ENCODE data around the gene NME4. TPM values are rescaled to one million over a fixed set of nuclear protein-coding genes. Genes with fewer than 3 reads are reported as not detected.

The NME4 gene
- total RNA-seq, 1 experiment from 2014 or later, result 68.2 TPM

DNA sequence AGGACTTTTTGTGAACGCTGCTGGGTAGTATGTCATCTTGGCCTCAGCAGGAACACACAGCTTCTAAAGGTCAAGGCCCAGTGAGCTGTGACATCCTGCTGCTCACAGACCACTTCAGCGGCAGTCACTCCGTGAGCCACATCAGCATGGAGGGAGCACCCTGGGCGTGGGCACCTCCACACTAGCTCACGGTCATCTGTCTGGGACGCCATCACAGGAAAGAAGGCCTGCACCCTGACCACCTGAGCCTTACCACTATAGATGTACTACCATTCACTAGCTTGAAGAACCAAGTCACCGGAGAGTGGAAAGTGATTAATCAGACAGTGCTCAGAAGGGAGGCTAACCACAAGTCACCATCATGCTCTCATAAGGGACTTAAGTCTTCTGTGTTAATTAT lies 47.8 kb upstream of the NME4 start (continued):
- TF ChIP-seq ZFX (IDR thresholded peaks at IDR 0.05), result no peak

DNA sequence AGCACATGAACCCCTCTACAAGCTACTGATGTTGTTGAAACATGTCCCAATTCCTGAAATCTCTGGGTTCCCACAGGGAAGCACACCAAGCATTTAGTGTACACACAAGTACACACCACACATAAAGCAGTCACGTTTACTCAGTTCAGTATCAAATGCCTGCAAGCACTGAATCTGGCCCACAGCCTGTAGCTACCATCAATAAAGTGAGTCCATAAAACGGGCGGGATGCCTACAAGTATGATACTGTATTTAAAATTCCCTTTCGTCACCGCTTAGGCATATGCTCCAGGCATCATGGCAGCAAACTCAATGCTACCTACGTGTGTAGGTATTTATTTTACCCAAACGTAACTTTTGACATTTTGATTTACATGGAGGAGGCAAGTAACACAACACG lies 46.8 kb upstream of the NME4 start:
- TF ChIP-seq JUND (IDR thresholded peaks at IDR 0.05) (no peak), FOSL1 (IDR thresholded peaks at IDR 0.05; ENCODE audit: low read depth) (no peak), EZH2 (IDR thresholded peaks at IDR 0.05) (no peak), CEBPB (IDR thresholded peaks at IDR 0.05; ENCODE audit: low read depth) (no peak), SRF (IDR thresholded peaks at IDR 0.05; ENCODE audit: low read depth) (no peak), POLR2AphosphoS5 (IDR thresholded peaks at IDR 0.05; ENCODE audit: low read depth, low read length) (no peak), RAD21 (IDR thresholded peaks at IDR 0.05; ENCODE audit: low read depth) (no peak), SP1 (IDR thresholded peaks at IDR 0.05; ENCODE audit: low read depth) (no peak), ZNF274 (IDR thresholded peaks at IDR 0.05; ENCODE audit: low read depth, low read length) (no peak), ZFX (IDR thresholded peaks at IDR 0.05) (no peak), TCF7L2 (IDR thresholded peaks at IDR 0.05; ENCODE audit: borderline replicate concordance, extremely low read depth, insufficient read depth, insufficient read length) (no peak), POLR2A (IDR thresholded peaks at IDR 0.05; ENCODE audit: borderline replicate concordance, extremely low read depth, insufficient read depth, insufficient read length) (no peak), SIN3A (IDR thresholded peaks at IDR 0.05; ENCODE audit: low read depth) (no peak), CBX3 (IDR thresholded peaks at IDR 0.05; ENCODE audit: low read depth) (no peak), ELF1 (IDR thresholded peaks at IDR 0.05; ENCODE audit: borderline replicate concordance, low read depth) (no peak)
- TF ChIP-seq, protein P1, sequence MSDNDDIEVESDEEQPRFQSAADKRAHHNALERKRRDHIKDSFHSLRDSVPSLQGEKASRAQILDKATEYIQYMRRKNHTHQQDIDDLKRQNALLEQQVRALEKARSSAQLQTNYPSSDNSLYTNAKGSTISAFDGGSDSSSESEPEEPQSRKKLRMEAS (IDR thresholded peaks at IDR 0.05), result no peak
- TF ChIP-seq, protein P2, sequence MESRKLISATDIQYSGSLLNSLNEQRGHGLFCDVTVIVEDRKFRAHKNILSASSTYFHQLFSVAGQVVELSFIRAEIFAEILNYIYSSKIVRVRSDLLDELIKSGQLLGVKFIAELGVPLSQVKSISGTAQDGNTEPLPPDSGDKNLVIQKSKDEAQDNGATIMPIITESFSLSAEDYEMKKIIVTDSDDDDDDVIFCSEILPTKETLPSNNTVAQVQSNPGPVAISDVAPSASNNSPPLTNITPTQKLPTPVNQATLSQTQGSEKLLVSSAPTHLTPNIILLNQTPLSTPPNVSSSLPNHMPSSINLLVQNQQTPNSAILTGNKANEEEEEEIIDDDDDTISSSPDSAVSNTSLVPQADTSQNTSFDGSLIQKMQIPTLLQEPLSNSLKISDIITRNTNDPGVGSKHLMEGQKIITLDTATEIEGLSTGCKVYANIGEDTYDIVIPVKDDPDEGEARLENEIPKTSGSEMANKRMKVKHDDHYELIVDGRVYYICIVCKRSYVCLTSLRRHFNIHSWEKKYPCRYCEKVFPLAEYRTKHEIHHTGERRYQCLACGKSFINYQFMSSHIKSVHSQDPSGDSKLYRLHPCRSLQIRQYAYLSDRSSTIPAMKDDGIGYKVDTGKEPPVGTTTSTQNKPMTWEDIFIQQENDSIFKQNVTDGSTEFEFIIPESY (IDR thresholded peaks at IDR 0.05; ENCODE audit: extremely low read depth, insufficient replicate concordance, low read length), result no peak
- TF ChIP-seq, protein P3, sequence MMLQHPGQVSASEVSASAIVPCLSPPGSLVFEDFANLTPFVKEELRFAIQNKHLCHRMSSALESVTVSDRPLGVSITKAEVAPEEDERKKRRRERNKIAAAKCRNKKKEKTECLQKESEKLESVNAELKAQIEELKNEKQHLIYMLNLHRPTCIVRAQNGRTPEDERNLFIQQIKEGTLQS (IDR thresholded peaks at IDR 0.05), result no peak
- TF ChIP-seq, protein P4, sequence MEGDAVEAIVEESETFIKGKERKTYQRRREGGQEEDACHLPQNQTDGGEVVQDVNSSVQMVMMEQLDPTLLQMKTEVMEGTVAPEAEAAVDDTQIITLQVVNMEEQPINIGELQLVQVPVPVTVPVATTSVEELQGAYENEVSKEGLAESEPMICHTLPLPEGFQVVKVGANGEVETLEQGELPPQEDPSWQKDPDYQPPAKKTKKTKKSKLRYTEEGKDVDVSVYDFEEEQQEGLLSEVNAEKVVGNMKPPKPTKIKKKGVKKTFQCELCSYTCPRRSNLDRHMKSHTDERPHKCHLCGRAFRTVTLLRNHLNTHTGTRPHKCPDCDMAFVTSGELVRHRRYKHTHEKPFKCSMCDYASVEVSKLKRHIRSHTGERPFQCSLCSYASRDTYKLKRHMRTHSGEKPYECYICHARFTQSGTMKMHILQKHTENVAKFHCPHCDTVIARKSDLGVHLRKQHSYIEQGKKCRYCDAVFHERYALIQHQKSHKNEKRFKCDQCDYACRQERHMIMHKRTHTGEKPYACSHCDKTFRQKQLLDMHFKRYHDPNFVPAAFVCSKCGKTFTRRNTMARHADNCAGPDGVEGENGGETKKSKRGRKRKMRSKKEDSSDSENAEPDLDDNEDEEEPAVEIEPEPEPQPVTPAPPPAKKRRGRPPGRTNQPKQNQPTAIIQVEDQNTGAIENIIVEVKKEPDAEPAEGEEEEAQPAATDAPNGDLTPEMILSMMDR (IDR thresholded peaks at IDR 0.05 in 2 of 3, conservative IDR thresholded peaks at IDR 0.05 in 1 of 3; ENCODE audit: borderline replicate concordance in 1 of 3, insufficient read depth in 1 of 3, low read depth in 2 of 3, low read length in 2 of 3), result no peak
- intact Hi-C loops (cut with micrococcal nuclease), result loop anchor here (5.0 kb wide), 1 partner anchor 123 kb away; the partner anchor contains the start of gene LUC7L
- POLR2A ChIA-PET, result no interaction called here
- no peaks in the 10 kb centered on the region for H3K27me3 ChIP-seq (ENCODE audit: insufficient read depth, low read length)
- RAD21 ChIA-PET (ENCODE audit: low non-redundant PET in 1 of 2, low total read pairs in 2 of 2, uncharacterized antibody in 2 of 2, unreplicated experiment in 2 of 2), result no interaction called here
- no peak overlapping the region for H2AFZ ChIP-seq (ENCODE audit: low read depth, low read length, poor library complexity, severe bottlenecking)
- H3K79me2 ChIP-seq (ENCODE audit: insufficient read depth, low read length), result peaks cover 61% of the 10 kb centered on the region
- no peak overlapping the region for H3K4me2 ChIP-seq (ENCODE audit: low read length)
- no peaks in the 10 kb centered on the region for H3K9me2 ChIP-seq (ENCODE audit: insufficient read depth)
- DNase-seq (ENCODE audit: low read depth, low spot score) (no peak), ATAC-seq (no peak)
- no peaks in the 10 kb centered on the region for H4K20me1 ChIP-seq (ENCODE audit: insufficient read depth)
- no peak overlapping the region for H3K4me3 ChIP-seq (replicated peaks in 1 of 2; ENCODE audit: low read depth in 1 of 2, low read length in 2 of 2)
- H3K9me3 ChIP-seq (ENCODE audit: control insufficient read depth in 1 of 2, insufficient read depth in 1 of 2, low read depth in 1 of 2, low read length in 2 of 2), result no peaks in the 10 kb centered on the region
- peaks cover 0 to 11% of the 10 kb centered on the region in 2 experiments; a peak in 1 of 4 replicates for H3K36me3 ChIP-seq (ENCODE audit: control insufficient read depth in 1 of 2, insufficient read depth in 2 of 2, low read length in 2 of 2)
- CTCF ChIA-PET, result no interaction called here
- no peak overlapping the region for H3K9ac ChIP-seq (ENCODE audit: low read length)
- peaks cover 2 to 7% of the 10 kb centered on the region in 2 experiments; a peak in 1 of 4 replicates for H3K4me1 ChIP-seq (ENCODE audit: control insufficient read depth in 1 of 2, insufficient read depth in 2 of 2, low read length in 2 of 2)
- H3K27ac ChIP-seq (ENCODE audit: low read depth, low read length), result no peak overlapping the region
- BruUV-seq (replicated peaks), result TSS peak; percentile 62

Data from HCT116 (cell line).